RWPE2 (cell line): Measurements from ENCODE around the gene NEBL.

Experiments
- ATAC-seq: fragments of 200-7000 bp; cut with Tn5 transposase; 3 replicates; pipeline ENCODE4 v1.9.1; 2021; ENCODE audit warnings: low read depth
- DNase-seq: peaks from one replicate; pipeline ENCODE4 v3.0.0-alpha.2; 2020; ENCODE audit warnings: low spot score
- H3K27ac ChIP-seq: fragments of 450-650 bp; 2 replicates; pipeline ENCODE4 v1.5.1; 2017; ENCODE audit warnings: mild to moderate bottlenecking; ENCODE audit not compliant: poor library complexity, severe bottlenecking
- H3K27me3 ChIP-seq: fragments of 250-450 bp; sonication (Bioruptor Pico); 2 replicates; pipeline ENCODE4 v1.5.1; 2021; ENCODE audit warnings: mild to moderate bottlenecking, moderate library complexity; ENCODE audit not compliant: insufficient read depth, poor library complexity, severe bottlenecking
- H3K36me3 ChIP-seq: fragments of 250-450 bp; sonication (Bioruptor Pico); 2 replicates; pipeline ENCODE4 v1.5.1; 2020; ENCODE audit warnings: low read depth, mild to moderate bottlenecking, moderate library complexity
- H3K4me1 ChIP-seq: fragments of 250-450 bp; sonication (Bioruptor Pico); 2 replicates; pipeline ENCODE4 v1.5.1; 2021; ENCODE audit warnings: mild to moderate bottlenecking, moderate library complexity; ENCODE audit not compliant: insufficient read depth, poor library complexity, severe bottlenecking
- H3K4me3 ChIP-seq: fragments of 250-450 bp; sonication (Bioruptor Pico); 2 replicates; pipeline ENCODE4 v1.5.1; 2021; ENCODE audit warnings: mild to moderate bottlenecking, moderate library complexity; ENCODE audit not compliant: severe bottlenecking
- H3K9me3 ChIP-seq: fragments of 250-450 bp; sonication (Bioruptor Pico); 2 replicates; pipeline ENCODE4 v1.5.1; 2021; ENCODE audit warnings: mild to moderate bottlenecking, moderate library complexity; ENCODE audit not compliant: severe bottlenecking
- CTCF ChIP-seq: fragments of 450-650 bp; IDR thresholded peaks from one replicate; pipeline ENCODE4 v1.5.1; 2017; ENCODE audit warnings: mild to moderate bottlenecking, moderate library complexity; ENCODE audit not compliant: poor library complexity, severe bottlenecking

The NEBL gene

GRCh38 chr10:20740120-20740519 is 157.0 kb downstream of the NEBL start:
- no peak overlapping the region for H3K4me3 ChIP-seq
- H3K9me3 ChIP-seq, result no peaks in the 10 kb centered on the region
- H3K27ac ChIP-seq, result no peak overlapping the region
- H3K36me3 ChIP-seq, result no peaks in the 10 kb centered on the region
- DNase-seq (no peak), ATAC-seq (no peak)
- no peaks in the 10 kb centered on the region for H3K27me3 ChIP-seq
- no peaks in the 10 kb centered on the region for H3K4me1 ChIP-seq
- no peak for TF ChIP-seq CTCF

GRCh38 chr10:20737107-20737506 is 160.0 kb downstream of the NEBL start:
- TF ChIP-seq CTCF, result no peak
- ATAC-seq (no peak), DNase-seq (no peak)
- Histone ChIP-seq H3K4me3 (no peak overlapping the region), H3K27me3 (no peaks in the 10 kb centered on the region), H3K27ac (no peak overlapping the region), H3K36me3 (no peaks in the 10 kb centered on the region), H3K9me3 (no peaks in the 10 kb centered on the region), H3K4me1 (no peaks in the 10 kb centered on the region)
